GM18498 (cell line): ENCODE results near the gene ST6GALNAC4.

Experiments
- ATAC-seq: cut with Tn5 transposase; IDR thresholded peaks from one replicate; pipeline ENCODE4 v1.9.1; 2021; ENCODE audit warnings: mild to moderate bottlenecking, moderate library complexity; ENCODE audit not compliant: unreplicated experiment

Gene ST6GALNAC4

DNA sequence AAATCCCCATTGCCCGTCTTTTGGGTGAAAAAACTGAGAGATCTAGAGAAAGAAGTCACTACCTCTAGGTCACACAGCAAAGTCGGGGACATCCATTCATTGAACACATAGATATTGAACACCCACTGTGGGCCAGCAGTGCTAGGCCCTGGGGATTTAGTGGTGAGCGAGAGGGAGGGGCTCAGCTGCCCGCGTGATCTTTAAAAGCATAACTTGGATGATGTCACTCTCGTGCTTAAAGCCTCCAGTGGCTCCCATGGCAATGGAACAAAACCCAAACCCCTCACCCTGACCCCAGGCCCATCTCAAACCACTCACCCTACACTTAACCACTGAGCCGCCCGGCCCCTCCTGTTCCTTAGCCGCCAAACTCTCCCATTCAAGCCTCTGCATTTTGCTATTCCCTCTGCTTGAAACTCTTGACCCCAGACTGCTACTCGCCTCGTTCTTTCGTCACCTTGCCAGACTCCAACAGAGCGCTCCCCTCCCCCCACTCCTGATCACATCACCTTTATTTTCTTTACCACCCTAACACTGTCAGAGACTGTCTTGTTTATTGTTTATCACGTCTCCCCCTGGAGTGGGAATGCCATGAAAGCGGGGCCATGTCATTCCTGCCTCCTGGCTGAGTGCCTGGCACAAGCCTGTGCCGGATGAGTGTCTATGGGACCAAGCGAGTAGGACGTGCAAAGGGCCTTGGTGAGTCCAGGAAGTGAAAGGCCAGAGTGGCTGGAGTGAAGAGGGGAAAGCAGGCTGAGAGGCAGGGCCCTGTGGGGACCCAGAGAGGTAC, 14.4 kb upstream of the ST6GALNAC4 start:
- ATAC-seq = peak; percentile 24

GRCh38 chr9:127930231-127931091, 13.6 kb upstream of the ST6GALNAC4 start, which contains the start of gene PIP5KL1:
TSS of gene PIP5KL1 (minus strand) at chr9:127930777. CDS start at chr9:127930752, 25 bp downstream.
- ATAC-seq = peak; percentile 86

GRCh38 chr9:127929625-127929979, 12.8 kb upstream of the ST6GALNAC4 start:
- ATAC-seq = no peak

DNA sequence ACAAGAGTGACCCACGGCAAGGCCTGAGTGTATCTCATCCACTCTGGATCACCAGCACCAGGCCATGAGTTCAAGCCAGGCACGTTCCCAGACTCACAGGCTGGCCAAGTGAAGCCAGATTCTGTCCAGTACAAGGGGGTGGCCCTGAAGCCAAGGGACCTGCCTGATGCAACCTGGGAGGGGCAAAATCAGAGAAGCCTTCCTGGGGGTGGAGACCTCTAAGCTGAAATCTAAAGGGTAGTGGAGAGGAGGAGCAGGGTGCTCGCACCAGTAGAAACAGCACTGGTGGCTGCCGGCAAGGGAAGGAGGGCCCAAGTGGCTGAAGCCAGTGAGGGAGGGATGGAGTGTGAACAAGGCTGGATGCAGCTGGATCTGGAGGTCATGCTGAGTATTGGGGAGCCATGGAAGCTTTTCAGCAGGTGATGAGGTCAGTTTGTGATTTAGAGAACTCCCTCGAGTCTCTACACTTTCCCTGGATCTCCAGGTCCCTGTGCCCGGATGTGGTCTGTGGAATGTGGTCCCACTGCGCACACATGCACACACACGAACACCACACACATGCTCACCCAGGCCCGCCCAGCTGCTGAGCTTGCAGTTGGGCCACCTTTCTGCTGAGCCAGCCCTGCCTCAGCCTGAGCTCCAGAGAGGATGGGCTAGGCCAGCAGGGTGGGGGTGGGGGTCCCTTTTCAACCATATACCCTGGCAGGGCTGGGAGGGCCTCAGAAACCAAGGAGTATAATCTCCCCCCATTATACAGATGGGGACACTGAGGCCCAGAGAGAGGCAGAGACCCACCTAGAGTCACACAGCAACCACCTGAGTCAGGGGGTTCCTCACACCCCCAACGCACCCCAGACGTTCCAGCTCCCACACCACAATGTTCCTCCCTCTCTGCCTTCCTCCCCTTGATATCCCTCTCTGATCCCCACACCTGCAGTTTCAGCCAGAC, 12.1 kb upstream of the ST6GALNAC4 start:
- ATAC-seq = no peak

- no peak for ATAC-seq
Measured at GRCh38 chr9:127927988-127928675, 11.3 kb upstream of the ST6GALNAC4 start.

GRCh38 chr9:127927201-127927987, 10.6 kb upstream of the ST6GALNAC4 start:
- ATAC-seq = no peak

DNA sequence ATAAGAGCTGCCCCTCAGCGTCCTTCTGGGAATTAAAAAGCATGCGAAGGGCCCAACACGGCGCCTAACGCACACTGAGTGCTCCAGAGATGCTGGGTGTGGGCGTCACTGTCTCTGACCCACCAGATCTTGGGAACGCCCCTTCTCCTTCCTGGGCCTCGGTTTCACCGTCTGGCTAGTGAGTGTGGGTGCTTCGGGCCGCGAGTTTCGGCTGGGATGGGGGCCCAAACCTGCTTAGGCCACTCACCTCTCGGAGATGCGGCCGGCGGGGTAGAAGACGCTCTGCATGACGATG, 10.0 kb upstream of the ST6GALNAC4 start:
- no peak for ATAC-seq

DNA sequence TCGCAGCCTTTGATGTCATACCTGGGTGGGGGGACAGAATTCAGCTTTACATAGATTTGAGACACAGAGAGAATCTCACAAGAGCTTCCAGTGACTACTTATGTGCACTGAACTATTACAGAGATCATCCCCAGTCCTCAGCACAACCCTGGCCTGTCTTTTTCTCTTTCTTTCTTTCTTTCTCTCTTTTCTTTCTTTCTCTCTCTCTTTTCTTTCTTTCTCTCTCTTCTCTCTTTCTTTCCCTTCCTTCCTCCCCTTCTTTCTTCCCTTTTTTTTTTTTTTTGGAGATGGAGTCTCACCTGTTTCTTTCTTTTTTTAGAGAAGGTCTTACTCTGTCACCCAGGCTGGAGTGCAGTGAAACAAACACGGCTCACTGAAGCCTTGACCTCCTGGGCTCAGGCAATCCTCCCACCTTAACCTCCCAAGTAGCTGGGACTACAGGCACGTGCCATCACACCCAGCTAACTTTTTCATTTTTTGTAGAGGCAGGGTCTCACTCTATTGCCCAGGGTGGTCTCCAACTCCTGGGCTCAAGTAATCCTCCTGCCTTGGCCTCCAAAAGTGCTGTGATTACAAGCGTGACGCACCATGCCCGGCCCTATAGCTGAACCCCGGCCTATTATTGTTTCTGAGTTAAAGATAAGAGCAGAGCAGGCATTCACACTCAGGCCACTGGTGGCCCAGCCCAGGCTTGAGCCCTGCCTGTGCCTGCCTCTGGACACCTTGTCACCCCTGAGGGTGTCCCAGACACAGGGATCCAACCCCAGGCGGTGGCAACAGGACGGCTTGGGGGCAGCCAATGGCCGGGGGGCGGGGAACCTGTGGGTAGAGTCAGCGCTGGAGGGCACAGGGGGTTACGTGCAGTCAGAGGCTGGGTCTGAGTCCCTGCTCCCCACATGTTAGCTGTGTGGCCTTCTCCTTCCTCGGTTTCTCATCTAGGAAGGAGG, 9.4 kb upstream of the ST6GALNAC4 start:
- no peak for ATAC-seq

DNA sequence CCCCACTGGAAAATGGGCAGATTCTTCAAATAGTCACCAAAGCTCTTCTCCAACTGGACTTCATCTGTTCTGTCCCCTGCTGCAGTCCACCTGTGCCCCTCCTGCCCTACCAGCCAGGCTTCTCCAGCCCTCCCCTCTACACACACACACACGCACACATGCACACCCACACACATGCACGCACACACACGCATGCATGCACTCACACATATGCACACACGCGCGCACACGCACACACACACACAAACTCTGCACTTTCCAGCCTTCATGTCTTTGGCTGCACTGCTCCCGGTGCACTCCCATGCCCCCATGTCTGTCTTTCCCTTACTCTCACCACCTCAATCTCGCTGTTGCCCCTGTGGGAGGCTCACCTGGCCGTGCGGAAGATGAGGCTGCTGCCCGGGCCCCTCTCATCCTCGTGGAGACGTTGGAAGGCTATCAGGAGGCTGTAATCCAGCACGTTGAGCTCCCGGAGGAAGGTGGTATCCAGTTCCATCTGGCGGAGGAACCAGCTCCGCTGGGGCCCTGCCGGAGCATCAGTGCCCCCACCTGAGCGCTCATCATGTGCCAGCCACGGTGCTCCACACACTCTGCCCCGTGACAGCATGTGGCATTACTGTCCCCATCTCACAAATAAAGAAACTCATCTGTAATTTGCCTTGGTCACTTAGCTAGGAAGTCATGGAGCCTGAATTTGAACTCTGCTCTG, 8.0 kb upstream of the ST6GALNAC4 start:
- no peak for ATAC-seq

GRCh38 chr9:127923771-127924170, 6.9 kb upstream of the ST6GALNAC4 start:
- no peak for ATAC-seq

DNA sequence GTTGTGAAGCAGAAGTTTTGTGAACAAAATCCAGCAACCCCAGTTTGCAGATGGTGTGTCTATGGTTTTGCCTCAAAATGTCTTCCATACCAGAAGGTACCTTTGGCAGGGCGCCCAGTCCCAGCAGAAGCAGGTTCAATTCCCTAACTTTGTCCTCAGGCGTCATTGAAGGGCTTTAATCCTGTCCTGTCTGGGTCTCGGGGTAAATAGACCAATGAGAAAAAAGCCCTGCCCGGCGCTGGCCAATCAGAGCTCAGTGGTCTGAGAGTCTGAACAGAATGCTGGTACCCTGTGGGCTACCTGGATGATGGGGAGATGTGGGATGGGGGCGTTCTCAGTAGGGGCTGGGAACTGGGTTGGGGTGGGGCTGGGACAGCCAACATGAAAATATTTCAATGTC, 6.2 kb upstream of the ST6GALNAC4 start:
- ATAC-seq = no peak

- ATAC-seq = no peak
Measured at GRCh38 chr9:127921557-127922120, 4.8 kb upstream of the ST6GALNAC4 start.

- ATAC-seq = no peak
Measured at GRCh38 chr9:127920794-127921193, 4.0 kb upstream of the ST6GALNAC4 start.

DNA sequence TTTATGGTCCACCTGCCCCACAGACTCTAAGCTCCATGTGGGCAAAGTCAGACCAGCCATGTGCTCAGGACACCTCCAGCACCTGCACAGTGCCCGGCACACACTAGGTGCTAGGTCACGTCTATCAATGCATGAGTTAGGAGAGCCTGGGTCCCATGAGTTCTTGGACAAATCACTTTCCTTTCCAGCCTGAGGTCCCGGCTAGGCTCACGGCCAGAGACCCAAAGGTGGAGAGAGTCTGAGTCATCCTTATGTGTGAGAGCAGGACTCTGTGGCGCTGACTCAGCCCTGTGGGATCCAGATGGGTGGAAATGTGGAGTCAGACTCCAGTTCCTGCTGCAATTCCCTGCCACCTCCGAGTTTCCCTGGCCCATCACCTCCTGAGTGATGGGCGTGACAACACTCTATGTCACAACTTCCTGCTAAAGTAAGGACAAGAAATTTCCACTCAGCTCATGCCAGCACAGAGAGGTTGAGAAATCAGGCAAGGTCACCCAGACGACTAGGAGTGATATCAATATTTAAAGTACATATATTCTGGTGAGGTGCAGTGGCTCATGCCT, 2.5 kb upstream of the ST6GALNAC4 start:
- ATAC-seq = no peak

- ATAC-seq = no peak
Measured at GRCh38 chr9:127918183-127919107, 1.6 kb upstream of the ST6GALNAC4 start.

- no peak for ATAC-seq
Measured at GRCh38 chr9:127917603-127918002, 762 bp upstream of the ST6GALNAC4 start.
